ENCODE data around the gene GADD45G.

DNA sequence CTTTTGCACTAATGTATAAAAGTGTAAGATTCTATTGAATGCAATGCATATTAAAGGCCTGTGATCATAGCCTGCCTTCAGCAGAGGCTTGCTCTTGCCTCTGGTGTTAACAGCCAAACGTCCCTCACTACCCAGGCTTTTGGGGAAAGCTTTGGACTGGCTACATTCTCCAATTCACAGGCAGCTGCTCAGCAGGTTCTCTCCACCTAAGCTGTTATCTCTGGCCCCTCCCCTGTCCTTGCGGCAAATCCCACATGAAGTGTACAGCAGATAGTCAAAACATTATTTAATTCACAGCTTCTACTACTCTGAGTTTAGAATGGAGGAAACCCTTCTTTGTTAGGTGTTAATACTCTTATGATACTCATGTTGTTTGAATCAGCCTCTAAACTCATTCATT lies 45.9 kb upstream of the GADD45G start:
- TF ChIP-seq RCOR1 (IDR thresholded peaks at IDR 0.05; ENCODE audit: insufficient replicate concordance, low read length) (no peak), POLR2A (IDR thresholded peaks at IDR 0.05; ENCODE audit: low read depth, low read length) (no peak), BHLHE40 (IDR thresholded peaks at IDR 0.05; ENCODE audit: low read depth, low read length) (no peak), ELK1 (IDR thresholded peaks at IDR 0.05; ENCODE audit: borderline replicate concordance, low read depth, low read length) (no peak), MXI1 (IDR thresholded peaks at IDR 0.05; ENCODE audit: borderline replicate concordance, low read depth, low read length) (no peak), RFX5 (IDR thresholded peaks at IDR 0.05; ENCODE audit: low read depth, low read length) (no peak), USF2 (IDR thresholded peaks at IDR 0.05; ENCODE audit: low read depth, low read length) (no peak), RAD21 (IDR thresholded peaks at IDR 0.05; ENCODE audit: low read length) (no peak), SMC3 (IDR thresholded peaks at IDR 0.05; ENCODE audit: low read depth, low read length) (no peak), CEBPB (IDR thresholded peaks at IDR 0.05; ENCODE audit: low read depth, low read length) (no peak), NFE2L2 (IDR thresholded peaks at IDR 0.05; ENCODE audit: low read depth, low read length) (no peak), MAZ (IDR thresholded peaks at IDR 0.05; ENCODE audit: borderline replicate concordance, low read depth, low read length) (no peak), CHD1 (IDR thresholded peaks at IDR 0.05; ENCODE audit: low read depth, low read length) (no peak)
- TF ChIP-seq, protein P1, sequence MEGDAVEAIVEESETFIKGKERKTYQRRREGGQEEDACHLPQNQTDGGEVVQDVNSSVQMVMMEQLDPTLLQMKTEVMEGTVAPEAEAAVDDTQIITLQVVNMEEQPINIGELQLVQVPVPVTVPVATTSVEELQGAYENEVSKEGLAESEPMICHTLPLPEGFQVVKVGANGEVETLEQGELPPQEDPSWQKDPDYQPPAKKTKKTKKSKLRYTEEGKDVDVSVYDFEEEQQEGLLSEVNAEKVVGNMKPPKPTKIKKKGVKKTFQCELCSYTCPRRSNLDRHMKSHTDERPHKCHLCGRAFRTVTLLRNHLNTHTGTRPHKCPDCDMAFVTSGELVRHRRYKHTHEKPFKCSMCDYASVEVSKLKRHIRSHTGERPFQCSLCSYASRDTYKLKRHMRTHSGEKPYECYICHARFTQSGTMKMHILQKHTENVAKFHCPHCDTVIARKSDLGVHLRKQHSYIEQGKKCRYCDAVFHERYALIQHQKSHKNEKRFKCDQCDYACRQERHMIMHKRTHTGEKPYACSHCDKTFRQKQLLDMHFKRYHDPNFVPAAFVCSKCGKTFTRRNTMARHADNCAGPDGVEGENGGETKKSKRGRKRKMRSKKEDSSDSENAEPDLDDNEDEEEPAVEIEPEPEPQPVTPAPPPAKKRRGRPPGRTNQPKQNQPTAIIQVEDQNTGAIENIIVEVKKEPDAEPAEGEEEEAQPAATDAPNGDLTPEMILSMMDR (conservative IDR thresholded peaks at IDR 0.05; ENCODE audit: low read depth, low read length): no peak
